GM19438 (cell line): ENCODE results near the gene GNAL.

Source experiments
- ATAC-seq: cut with Tn5 transposase; IDR thresholded peaks from one replicate; pipeline ENCODE4 v1.9.1; 2021; ENCODE audit warnings: low read depth; ENCODE audit not compliant: unreplicated experiment

GNAL gene

GRCh38 chr18:11757084-11757590 lies 68.1 kb downstream of the GNAL start:
- ATAC-seq: no peak

- ATAC-seq: no peak
Observed at GRCh38 chr18:11759456-11759855, 70.4 kb downstream of the GNAL start.

- no peak for ATAC-seq
Observed at GRCh38 chr18:11760498-11761167, 71.6 kb downstream of the GNAL start.

- no peak for ATAC-seq
Observed at GRCh38 chr18:11761553-11761952, 72.5 kb downstream of the GNAL start.

GRCh38 chr18:11762429-11762828 lies 73.4 kb downstream of the GNAL start:
- ATAC-seq: no peak

GRCh38 chr18:11767329-11767728 lies 78.3 kb downstream of the GNAL start:
- no peak for ATAC-seq

- no peak for ATAC-seq
Observed at GRCh38 chr18:11767935-11768334, 78.9 kb downstream of the GNAL start.

- ATAC-seq: no peak
Observed at GRCh38 chr18:11775436-11776174, 86.5 kb downstream of the GNAL start.

- no peak for ATAC-seq
Observed at GRCh38 chr18:11780042-11780441, 91.0 kb downstream of the GNAL start.

GRCh38 chr18:11783716-11784331 lies 94.8 kb downstream of the GNAL start:
- ATAC-seq: no peak

- no peak for ATAC-seq
Observed at GRCh38 chr18:11784674-11785304, 95.7 kb downstream of the GNAL start.

- no peak for ATAC-seq
Observed at GRCh38 chr18:11785444-11786055, 96.5 kb downstream of the GNAL start.

GRCh38 chr18:11789716-11790510 lies 100.8 kb downstream of the GNAL start:
- no peak for ATAC-seq

GRCh38 chr18:11791131-11791530 lies 102.1 kb downstream of the GNAL start:
- no peak for ATAC-seq

- no peak for ATAC-seq
Observed at GRCh38 chr18:11792632-11793031, 103.6 kb downstream of the GNAL start.

GRCh38 chr18:11794195-11794594 lies 105.1 kb downstream of the GNAL start:
- ATAC-seq: no peak

GRCh38 chr18:11795916-11796315 lies 106.9 kb downstream of the GNAL start:
- no peak for ATAC-seq

- ATAC-seq: no peak
Observed at GRCh38 chr18:11798271-11798670, 109.2 kb downstream of the GNAL start.

- no peak for ATAC-seq
Observed at GRCh38 chr18:11799066-11799465, 110.0 kb downstream of the GNAL start.
